ENCODE data around the gene DISP1. TPM values are rescaled to one million over a fixed set of nuclear protein-coding genes. Genes with fewer than 3 reads are reported as not detected.

DISP1 gene
- total and polyA plus RNA-seq, 2 experiments from 2014 or later, result 2.4 to 4.4 TPM

DNA sequence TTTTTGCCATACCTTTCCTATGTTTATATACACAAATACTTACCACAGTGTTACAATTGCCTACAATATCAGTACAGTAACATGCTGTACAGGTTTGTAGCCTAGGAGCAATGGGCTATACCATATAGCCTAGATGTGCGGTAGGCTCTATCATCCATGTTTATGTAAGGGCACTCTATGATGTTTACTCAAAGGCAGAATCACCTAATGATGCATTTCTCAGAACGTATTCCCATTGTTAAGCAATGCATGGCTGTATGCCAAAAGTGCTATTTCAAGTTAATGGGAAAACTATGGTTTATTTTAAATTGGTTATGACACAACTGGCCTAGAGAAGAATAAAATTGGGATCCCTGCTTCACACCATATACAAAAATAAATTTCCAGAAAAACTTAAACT lies 36.9 kb upstream of the DISP1 start (continued):
- TF ChIP-seq REST (IDR thresholded peaks at IDR 0.05; ENCODE audit: unreplicated experiment) (no peak), POLR2AphosphoS5 (IDR thresholded peaks at IDR 0.05; ENCODE audit: low read depth) (no peak), STAT1 (IDR thresholded peaks at IDR 0.05; ENCODE audit: unreplicated experiment) (no peak)
- TF ChIP-seq, protein P1, sequence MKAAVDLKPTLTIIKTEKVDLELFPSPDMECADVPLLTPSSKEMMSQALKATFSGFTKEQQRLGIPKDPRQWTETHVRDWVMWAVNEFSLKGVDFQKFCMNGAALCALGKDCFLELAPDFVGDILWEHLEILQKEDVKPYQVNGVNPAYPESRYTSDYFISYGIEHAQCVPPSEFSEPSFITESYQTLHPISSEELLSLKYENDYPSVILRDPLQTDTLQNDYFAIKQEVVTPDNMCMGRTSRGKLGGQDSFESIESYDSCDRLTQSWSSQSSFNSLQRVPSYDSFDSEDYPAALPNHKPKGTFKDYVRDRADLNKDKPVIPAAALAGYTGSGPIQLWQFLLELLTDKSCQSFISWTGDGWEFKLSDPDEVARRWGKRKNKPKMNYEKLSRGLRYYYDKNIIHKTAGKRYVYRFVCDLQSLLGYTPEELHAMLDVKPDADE (IDR thresholded peaks at IDR 0.05), result no peak

DNA sequence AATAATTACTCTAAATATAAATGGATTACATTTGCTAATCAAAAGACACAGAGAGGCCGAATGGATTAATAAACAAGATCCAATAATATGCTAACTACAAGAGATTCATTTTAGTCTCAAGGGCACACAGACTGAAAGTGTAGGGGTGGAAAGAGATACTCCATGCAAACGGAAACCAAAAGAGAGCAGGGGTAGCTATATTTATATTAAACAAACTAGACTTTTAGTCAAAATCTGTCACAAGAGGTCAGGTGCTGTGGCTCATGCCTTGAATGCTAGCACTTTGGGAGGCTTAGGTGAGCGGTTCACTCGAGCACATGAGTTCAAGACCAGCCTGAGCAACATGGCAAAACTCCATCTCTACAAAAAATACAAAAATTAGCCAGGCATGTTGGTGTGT lies 33.6 kb upstream of the DISP1 start:
- Histone ChIP-seq H2AFZ (no peak overlapping the region), H3K27me3 (ENCODE audit: insufficient read depth) (no peaks in the 10 kb centered on the region; the same call in 1 of the 2 replicates), H3K79me2 (replicated peaks; ENCODE audit: insufficient read depth) (no peaks in the 10 kb centered on the region), H3F3A (replicated peaks; ENCODE audit: low read depth) (no peaks in the 10 kb centered on the region), H3K36me3 (ENCODE audit: insufficient read depth) (no peaks in the 10 kb centered on the region), H3K4me2 (no peak overlapping the region), H3K9me2 (ENCODE audit: insufficient read depth) (no peaks in the 10 kb centered on the region; the same call in 1 of the 2 replicates), H4K20me1 (replicated peaks; ENCODE audit: insufficient read depth) (no peaks in the 10 kb centered on the region), H3K4me1 (ENCODE audit: insufficient read depth) (no peaks in the 10 kb centered on the region), H3K4me3 (no peak overlapping the region), H3K27ac (ENCODE audit: low read depth) (no peak overlapping the region)
- no peak for TF ChIP-seq EZH2 (IDR thresholded peaks at IDR 0.05; ENCODE audit: low read depth, unreplicated experiment)
- TF ChIP-seq, protein P2, sequence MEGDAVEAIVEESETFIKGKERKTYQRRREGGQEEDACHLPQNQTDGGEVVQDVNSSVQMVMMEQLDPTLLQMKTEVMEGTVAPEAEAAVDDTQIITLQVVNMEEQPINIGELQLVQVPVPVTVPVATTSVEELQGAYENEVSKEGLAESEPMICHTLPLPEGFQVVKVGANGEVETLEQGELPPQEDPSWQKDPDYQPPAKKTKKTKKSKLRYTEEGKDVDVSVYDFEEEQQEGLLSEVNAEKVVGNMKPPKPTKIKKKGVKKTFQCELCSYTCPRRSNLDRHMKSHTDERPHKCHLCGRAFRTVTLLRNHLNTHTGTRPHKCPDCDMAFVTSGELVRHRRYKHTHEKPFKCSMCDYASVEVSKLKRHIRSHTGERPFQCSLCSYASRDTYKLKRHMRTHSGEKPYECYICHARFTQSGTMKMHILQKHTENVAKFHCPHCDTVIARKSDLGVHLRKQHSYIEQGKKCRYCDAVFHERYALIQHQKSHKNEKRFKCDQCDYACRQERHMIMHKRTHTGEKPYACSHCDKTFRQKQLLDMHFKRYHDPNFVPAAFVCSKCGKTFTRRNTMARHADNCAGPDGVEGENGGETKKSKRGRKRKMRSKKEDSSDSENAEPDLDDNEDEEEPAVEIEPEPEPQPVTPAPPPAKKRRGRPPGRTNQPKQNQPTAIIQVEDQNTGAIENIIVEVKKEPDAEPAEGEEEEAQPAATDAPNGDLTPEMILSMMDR (conservative IDR thresholded peaks at IDR 0.05; ENCODE audit: low read depth in 2 of 2), result no peak
- TF ChIP-seq ZNF462 (CRISPR knock-in tag; IDR thresholded peaks at IDR 0.05), result no peak
- no peak for TF ChIP-seq JUNB (IDR thresholded peaks at IDR 0.05; ENCODE audit: unreplicated experiment)
- H3K27me3 Mint-ChIP-seq (ENCODE audit: insufficient read depth, low read depth, poor library complexity), result peaks cover 2% of the 10 kb centered on the region
- H3K4me3 Mint-ChIP-seq, result no peak overlapping the region
- H3K27ac Mint-ChIP-seq, result no peak overlapping the region
- ATAC-seq, result no peak
- H3K4me1 Mint-ChIP-seq, result no peaks in the 10 kb centered on the region
- H3K9me3 Mint-ChIP-seq, result no peaks in the 10 kb centered on the region
- no peaks in the 10 kb centered on the region for H3K36me3 Mint-ChIP-seq (ENCODE audit: low read depth)
- DNase-seq (ENCODE audit: low spot score), result no peak
